Small intestine (tissue), 7 donors: ENCODE results near the gene RTN4IP1. TPM values are rescaled to one million over a fixed set of nuclear protein-coding genes. Genes with fewer than 3 reads are reported as not detected.
A peak's percentile ranks its signal among the peaks of the same experiment; 100 is the strongest.
"Not testable (repeated sequence)": the region's sequence is repeated elsewhere in the genome, so short reads cannot be mapped to it uniquely, and the experiment has no call there.

Experiments
- DNase-seq, 2 donors: peaks; one replicate each; pipeline versions ENCODE4 v3.0.0 to v3.0.0-alpha.2; 2013
- FAIRE-seq: peaks from 2 replicates; lab custom pipeline; 2012; peaks lifted over from hg19 to GRCh38; lab: Jason Lieb, UNC
- H3K27ac ChIP-seq, 3 donors: one replicate each; pipeline ENCODE4 v1.5.1; 2013; ENCODE audit warnings: low read length in 2 of 3, mild to moderate bottlenecking in 2 of 3, control low read depth in 1 of 3, inconsistent platforms in 1 of 3, low read depth in 1 of 3, moderate library complexity in 1 of 3
- H3K27me3 ChIP-seq, 3 donors: one replicate each; pipeline ENCODE4 v1.6.1; 2013; ENCODE audit warnings: low read length in 3 of 3, inconsistent platforms in 1 of 3; ENCODE audit not compliant: control insufficient read depth in 3 of 3, insufficient read depth in 3 of 3
- H3K36me3 ChIP-seq, 3 donors: one replicate each; pipeline ENCODE4 v1.6.1; 2013; ENCODE audit warnings: low read length in 3 of 3, inconsistent platforms in 1 of 3, low read depth in 1 of 3, mild to moderate bottlenecking in 1 of 3, moderate library complexity in 1 of 3; ENCODE audit not compliant: control insufficient read depth in 3 of 3, insufficient read depth in 2 of 3
- H3K4me1 ChIP-seq, 3 donors: one replicate each; pipeline ENCODE4 v1.6.1; 2013; ENCODE audit warnings: low read length in 2 of 3, inconsistent platforms in 1 of 3, low read depth in 1 of 3, mild to moderate bottlenecking in 1 of 3, moderate library complexity in 1 of 3; ENCODE audit not compliant: control insufficient read depth in 3 of 3, insufficient read depth in 2 of 3
- H3K4me3 ChIP-seq, 3 donors: one replicate each; pipeline ENCODE4 v1.5.1; 2013; ENCODE audit warnings: low read length in 3 of 3, control low read depth in 1 of 3, inconsistent platforms in 1 of 3, low read depth in 1 of 3, mild to moderate bottlenecking in 1 of 3, moderate library complexity in 1 of 3
- H3K9me3 ChIP-seq, 2 donors: one replicate each; pipeline ENCODE4 v1.6.1; 2013; ENCODE audit warnings: low read depth in 1 of 2, low read length in 1 of 2; ENCODE audit not compliant: control insufficient read depth in 2 of 2, insufficient read depth in 1 of 2
- WGBS, 3 donors: extraction: QIAGEN DNeasy Blood & Tissue Kit; methylation state at CpG; one replicate each; pipeline ENCODE4 v1.1.7; 2013; 5-methylcytosine and 5-hydroxymethylcytosine counted together
- polyA plus RNA-seq, 4 donors: library from polyadenylated mRNA; stranded (reverse) in 3 of 4; unstranded in 1 of 4; fragments of 200-250 nt in 3 of 4; fragments of 120-200 nt in 1 of 4; gene quantifications; one replicate each; pipeline versions ENCODE4 v1.2.1 to v1.2.3, GENCODE V29; 2013
- donor health status: healthy with polysubstance abuse.
- donor health status: control.
- donor health status: control.
- donor health status: Bipolar disorder and iron deficiency.
- donor health status: healthy.

Gene RTN4IP1
- polyA plus RNA-seq, 4 donors, result 4.1 to 15.8 (median 6.9) TPM

- Histone ChIP-seq H3K4me1 (peaks cover 0 to 4% (median 0%) of the 10 kb centered on the region in 3 donors), H3K27me3 (no peaks in the 10 kb centered on the region), H3K4me3 (no peak overlapping the region), H3K9me3 (no peaks in the 10 kb centered on the region), H3K36me3 (peaks cover 1 to 10% (median 2%) of the 10 kb centered on the region in 3 donors), H3K27ac (no peak overlapping the region)
- DNase-seq, result no peak
- FAIRE-seq, result no peak
- 61 to 80% (median 75%) methylated on average over 7 of the region's 7 CpGs for WGBS, 3 donors
Measured at GRCh38 chr6:106637051-106637716, 7.9 kb upstream of the RTN4IP1 start.

GRCh38 chr6:106634565-106634964 is 5.3 kb upstream of the RTN4IP1 start:
- Histone ChIP-seq H3K4me3 (no peak overlapping the region), H3K27ac (no peak overlapping the region), H3K27me3 (no peaks in the 10 kb centered on the region), H3K36me3 (peaks cover 0 to 3% (median 0%) of the 10 kb centered on the region in 3 donors), H3K4me1 (peaks cover 0 to 4% (median 3%) of the 10 kb centered on the region in 3 donors), H3K9me3 (no peaks in the 10 kb centered on the region)
- no peak for FAIRE-seq
- WGBS, 3 donors, result 94 to 97% (median 95%) methylated on average over 5 of the region's 5 CpGs
- no peak for DNase-seq

- no peak for DNase-seq
- no peak for FAIRE-seq
- Histone ChIP-seq H3K36me3 (peaks cover 0 to 3% (median 0%) of the 10 kb centered on the region in 3 donors), H3K4me3 (no peak overlapping the region), H3K9me3 (no peaks in the 10 kb centered on the region), H3K27me3 (no peaks in the 10 kb centered on the region), H3K4me1 (peaks cover 0 to 3% (median 0%) of the 10 kb centered on the region in 3 donors), H3K27ac (no peak overlapping the region)
- WGBS, 3 donors, result 84 to 96% (median 88%) methylated on average over 1 of the region's 1 CpG
Measured at GRCh38 chr6:106631346-106631745, 2.0 kb upstream of the RTN4IP1 start.

GRCh38 chr6:106630366-106630765 is 1.1 kb upstream of the RTN4IP1 start:
- FAIRE-seq (no peak), DNase-seq (peak; percentile 53 to 57)
- Histone ChIP-seq H3K9me3 (no peaks in the 10 kb centered on the region), H3K4me1 (peaks cover 0 to 3% (median 0%) of the 10 kb centered on the region in 3 donors), H3K27ac (peak overlapping the region in 1 of 3 donors; percentile 66), H3K36me3 (peaks cover 0 to 3% (median 0%) of the 10 kb centered on the region in 3 donors), H3K4me3 (peak overlapping the region; percentile 71 to 95 (median 94)), H3K27me3 (no peaks in the 10 kb centered on the region)
- 16 to 41% (median 20%) methylated on average over 5 of the region's 5 CpGs for WGBS, 3 donors

- DNase-seq (no peak), FAIRE-seq (no peak)
- Histone ChIP-seq H3K9me3 (no peaks in the 10 kb centered on the region), H3K27me3 (no peaks in the 10 kb centered on the region), H3K4me3 (peak overlapping the region; percentile 71 to 95 (median 94)), H3K4me1 (peaks cover 0 to 3% (median 0%) of the 10 kb centered on the region in 3 donors), H3K27ac (peak overlapping the region; percentile 66 to 96 (median 79)), H3K36me3 (peaks cover 0 to 3% (median 0%) of the 10 kb centered on the region in 3 donors)
- 0 to 1% (median 1%) methylated on average over 14 of the region's 14 CpGs for WGBS, 3 donors
Measured at GRCh38 chr6:106629859-106630163, 513 bp upstream of the RTN4IP1 start.

- H3K27ac ChIP-seq, result peak overlapping the region; percentile 44 to 96 (median 66)
- WGBS, 3 donors, result 15 to 21% (median 16%) methylated on average over 7 of the region's 7 CpGs
- H3K27me3 ChIP-seq, result no peaks in the 10 kb centered on the region
- H3K9me3 ChIP-seq, result no peaks in the 10 kb centered on the region
- FAIRE-seq, result no peak
- peaks cover 0 to 3% (median 0%) of the 10 kb centered on the region in 3 donors for H3K4me1 ChIP-seq
- no peaks in the 10 kb centered on the region for H3K36me3 ChIP-seq
- DNase-seq, result peak in 1 of 2 donors; percentile 38
- H3K4me3 ChIP-seq, result peak overlapping the region; percentile 71 to 95 (median 94)
Measured at GRCh38 chr6:106628658-106629102, 618 bp downstream of the RTN4IP1 start.

- not testable (repeated sequence) for H3K4me1 ChIP-seq, H3K36me3 ChIP-seq, H3K27me3 ChIP-seq, H3K27ac ChIP-seq, H3K9me3 ChIP-seq, DNase-seq, H3K4me3 ChIP-seq, FAIRE-seq
- 94 to 96% (median 95%) methylated on average over 16 of the region's 16 CpGs for WGBS, 3 donors
Measured at GRCh38 chr6:106627760-106628159, 1.5 kb downstream of the RTN4IP1 start.

- no peaks in the 10 kb centered on the region for H3K27me3 ChIP-seq
- H3K4me3 ChIP-seq, result no peak overlapping the region
- DNase-seq (no peak), FAIRE-seq (no peak)
- 44 to 76% (median 54%) methylated on average over 2 of the region's 2 CpGs for WGBS, 3 donors
- H3K9me3 ChIP-seq, result peaks cover 0 to 4% of the 10 kb centered on the region in 2 donors
- no peak overlapping the region for H3K27ac ChIP-seq
- peaks cover 0 to 4% (median 2%) of the 10 kb centered on the region in 3 donors for H3K36me3 ChIP-seq
- H3K4me1 ChIP-seq, result peaks cover 0 to 3% (median 0%) of the 10 kb centered on the region in 3 donors
Measured at GRCh38 chr6:106626485-106626884, 2.8 kb downstream of the RTN4IP1 start.
